Measurements from ENCODE around the gene OR13D1. TPM values are rescaled to one million over a fixed set of nuclear protein-coding genes. Genes with fewer than 3 reads are reported as not detected.
A peak's percentile ranks its signal among the peaks of the same experiment; 100 is the strongest.
"Not testable (repeated sequence)": the region's sequence is repeated elsewhere in the genome, so short reads cannot be mapped to it uniquely, and the experiment has no call there.

OR13D1 gene
- not detected for polyA plus RNA-seq (ENCODE audit: insufficient read length in 4 of 4)

- no peak for DNase-seq (ENCODE audit: low read depth in 4 of 4, low spot score in 3 of 4)
These were observed at the start of gene OR13D1 for GRCh38 chr9:104694218-104694617. Gene OR13D1, plus strand, starts transcription at chr9:104694518. Its CDS starts 0 bp downstream, at chr9:104694518.

GRCh38 chr9:104658496-104659195 is 35.7 kb upstream of the OR13D1 start:
- no peak for DNase-seq (ENCODE audit: low read depth in 4 of 4, low spot score in 3 of 4)

- DNase-seq (ENCODE audit: low read depth in 4 of 4, low spot score in 3 of 4) = no peak
These were observed 18.7 kb upstream of the OR13D1 start for GRCh38 chr9:104675611-104676010.

GRCh38 chr9:104682642-104683041 is 11.7 kb upstream of the OR13D1 start:
- DNase-seq (ENCODE audit: low read depth in 4 of 4, low spot score in 3 of 4) = peak in 3 of 4 donors; percentile 20 to 39 (median 24)

GRCh38 chr9:104686081-104686480 is 8.2 kb upstream of the OR13D1 start:
- DNase-seq (ENCODE audit: low read depth in 4 of 4, low spot score in 3 of 4) = no peak

GRCh38 chr9:104700306-104700705 is 6.0 kb downstream of the OR13D1 start:
- no peak for DNase-seq (ENCODE audit: low read depth in 4 of 4, low spot score in 3 of 4)

- not testable (repeated sequence) for DNase-seq (ENCODE audit: low read depth in 4 of 4, low spot score in 3 of 4)
These were observed 14.4 kb downstream of the OR13D1 start for GRCh38 chr9:104708737-104709136.

- no peak for DNase-seq (ENCODE audit: low read depth in 4 of 4, low spot score in 3 of 4)
These were observed 17.3 kb downstream of the OR13D1 start for GRCh38 chr9:104711604-104712003.

GRCh38 chr9:104725014-104725413 is 30.7 kb downstream of the OR13D1 start:
- no peak for DNase-seq (ENCODE audit: low read depth in 4 of 4, low spot score in 3 of 4)

- DNase-seq (ENCODE audit: low read depth in 4 of 4, low spot score in 3 of 4) = no peak
These were observed 44.1 kb downstream of the OR13D1 start for GRCh38 chr9:104738452-104738851.

- DNase-seq (ENCODE audit: low read depth in 4 of 4, low spot score in 3 of 4) = no peak
These were observed 46.3 kb downstream of the OR13D1 start for GRCh38 chr9:104740621-104741020.

GRCh38 chr9:104743376-104743985 is 49.2 kb downstream of the OR13D1 start:
- peak; percentile 37 to 49 (median 46) for DNase-seq (ENCODE audit: low read depth in 4 of 4, low spot score in 3 of 4)

Other genes starting within 250 kb of the OR13D1 start
- not detected for gene OR13F1, start 190.3 kb upstream of the OR13D1 start, polyA plus RNA-seq (ENCODE audit: insufficient read length in 4 of 4)
- gene OR13C4, start 167.3 kb upstream of the OR13D1 start, polyA plus RNA-seq (ENCODE audit: insufficient read length in 4 of 4) = not detected
- not detected for gene OR13C3, start 157.7 kb upstream of the OR13D1 start, polyA plus RNA-seq (ENCODE audit: insufficient read length in 4 of 4)
- gene OR13C8, start 125.3 kb upstream of the OR13D1 start, polyA plus RNA-seq (ENCODE audit: insufficient read length in 4 of 4) = not detected
- not detected for gene OR13C5, start 95.1 kb upstream of the OR13D1 start, polyA plus RNA-seq (ENCODE audit: insufficient read length in 4 of 4)
- gene OR13C2, start 88.9 kb upstream of the OR13D1 start, polyA plus RNA-seq (ENCODE audit: insufficient read length in 4 of 4) = under 1 TPM in 2 of 4 donors, not detected in 2; 0.14 to 0.38 TPM
- not detected for gene OR13C9, start 76.3 kb upstream of the OR13D1 start, polyA plus RNA-seq (ENCODE audit: insufficient read length in 4 of 4)
- gene NIPSNAP3A, start 53.2 kb downstream of the OR13D1 start, polyA plus RNA-seq (ENCODE audit: insufficient read length in 4 of 4) = 10 to 100 TPM; 40.0 to 68.3 (median 50.7) TPM
- 10 to 100 TPM; 11.2 to 14.7 (median 12.5) TPM for gene NIPSNAP3B, start 69.6 kb downstream of the OR13D1 start, polyA plus RNA-seq (ENCODE audit: insufficient read length in 4 of 4)
- gene ABCA1, start 233.6 kb downstream of the OR13D1 start, polyA plus RNA-seq (ENCODE audit: insufficient read length in 4 of 4) = 10 to 100 TPM in 1 of 4 donors, 1 to 10 TPM in 3; 8.7 to 17.5 (median 9.5) TPM